ENCODE data around the gene PP2D1.
"Not testable (repeated sequence)": the region's sequence is repeated elsewhere in the genome, so short reads cannot be mapped to it uniquely, and the experiment has no call there.

Gene PP2D1

DNA sequence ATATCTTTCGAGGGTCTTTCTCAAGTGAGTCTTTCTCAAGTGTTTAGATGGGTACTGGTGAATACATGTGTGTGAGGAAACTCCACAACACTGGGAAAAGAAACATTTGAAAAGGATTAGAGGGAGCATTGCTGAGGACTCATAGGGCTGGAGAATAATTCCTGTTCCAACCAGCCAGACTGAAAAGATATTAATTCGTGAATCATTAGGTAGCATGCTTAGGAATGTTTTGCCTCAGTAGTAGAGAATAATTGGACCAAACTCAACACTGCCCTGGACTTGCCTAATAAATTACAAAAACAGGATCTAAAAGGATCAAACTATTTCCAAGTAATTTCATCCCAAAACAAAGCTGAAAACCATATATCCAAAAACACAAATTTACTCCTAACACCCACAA lies 17.3 kb downstream of the PP2D1 start:
- ATAC-seq (ENCODE audit: low read depth) (no peak), DNase-seq (ENCODE audit: low spot score) (no peak)
- no peaks in the 10 kb centered on the region for H3K36me3 ChIP-seq (ENCODE audit: low read depth)
- H3K9me3 ChIP-seq (ENCODE audit: severe bottlenecking): no peaks in the 10 kb centered on the region
- no peaks in the 10 kb centered on the region for H3K27me3 ChIP-seq (ENCODE audit: insufficient read depth, poor library complexity, severe bottlenecking)
- no peak overlapping the region for H3K4me3 ChIP-seq (ENCODE audit: severe bottlenecking)
- no peaks in the 10 kb centered on the region for H3K4me1 ChIP-seq (ENCODE audit: insufficient read depth, poor library complexity, severe bottlenecking)
- H3K27ac ChIP-seq (ENCODE audit: poor library complexity, severe bottlenecking): no peak overlapping the region
- TF ChIP-seq, protein P1, sequence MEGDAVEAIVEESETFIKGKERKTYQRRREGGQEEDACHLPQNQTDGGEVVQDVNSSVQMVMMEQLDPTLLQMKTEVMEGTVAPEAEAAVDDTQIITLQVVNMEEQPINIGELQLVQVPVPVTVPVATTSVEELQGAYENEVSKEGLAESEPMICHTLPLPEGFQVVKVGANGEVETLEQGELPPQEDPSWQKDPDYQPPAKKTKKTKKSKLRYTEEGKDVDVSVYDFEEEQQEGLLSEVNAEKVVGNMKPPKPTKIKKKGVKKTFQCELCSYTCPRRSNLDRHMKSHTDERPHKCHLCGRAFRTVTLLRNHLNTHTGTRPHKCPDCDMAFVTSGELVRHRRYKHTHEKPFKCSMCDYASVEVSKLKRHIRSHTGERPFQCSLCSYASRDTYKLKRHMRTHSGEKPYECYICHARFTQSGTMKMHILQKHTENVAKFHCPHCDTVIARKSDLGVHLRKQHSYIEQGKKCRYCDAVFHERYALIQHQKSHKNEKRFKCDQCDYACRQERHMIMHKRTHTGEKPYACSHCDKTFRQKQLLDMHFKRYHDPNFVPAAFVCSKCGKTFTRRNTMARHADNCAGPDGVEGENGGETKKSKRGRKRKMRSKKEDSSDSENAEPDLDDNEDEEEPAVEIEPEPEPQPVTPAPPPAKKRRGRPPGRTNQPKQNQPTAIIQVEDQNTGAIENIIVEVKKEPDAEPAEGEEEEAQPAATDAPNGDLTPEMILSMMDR (IDR thresholded peaks at IDR 0.05; ENCODE audit: poor library complexity, severe bottlenecking): no peak

DNA sequence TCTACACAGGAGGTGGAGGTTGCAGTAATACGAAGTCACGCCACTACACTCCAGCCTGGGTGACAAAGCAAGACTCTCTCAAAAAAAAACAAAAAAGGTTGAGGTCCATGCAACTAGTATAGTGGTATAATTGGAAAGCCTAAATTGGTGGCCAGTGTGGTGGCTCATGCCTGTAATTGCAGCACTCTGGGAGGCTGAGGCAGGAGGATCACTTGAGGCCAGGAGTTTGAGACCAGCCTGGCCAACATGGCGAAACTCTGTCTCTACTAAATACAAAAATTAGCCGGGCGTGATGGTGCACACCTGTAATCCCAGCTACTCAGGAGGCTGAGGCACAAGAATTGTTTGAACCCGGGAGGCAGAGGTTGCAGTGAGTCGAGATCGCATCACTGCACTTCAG lies 23.2 kb downstream of the PP2D1 start:
- H3K27ac ChIP-seq (ENCODE audit: poor library complexity, severe bottlenecking); H3K9me3 ChIP-seq (ENCODE audit: severe bottlenecking); H3K27me3 ChIP-seq (ENCODE audit: insufficient read depth, poor library complexity, severe bottlenecking); H3K4me1 ChIP-seq (ENCODE audit: insufficient read depth, poor library complexity, severe bottlenecking); DNase-seq (ENCODE audit: low spot score); H3K4me3 ChIP-seq (ENCODE audit: severe bottlenecking); ATAC-seq (ENCODE audit: low read depth): not testable (repeated sequence)
- peaks cover 20% of the 10 kb centered on the region for H3K36me3 ChIP-seq (ENCODE audit: low read depth)

DNA sequence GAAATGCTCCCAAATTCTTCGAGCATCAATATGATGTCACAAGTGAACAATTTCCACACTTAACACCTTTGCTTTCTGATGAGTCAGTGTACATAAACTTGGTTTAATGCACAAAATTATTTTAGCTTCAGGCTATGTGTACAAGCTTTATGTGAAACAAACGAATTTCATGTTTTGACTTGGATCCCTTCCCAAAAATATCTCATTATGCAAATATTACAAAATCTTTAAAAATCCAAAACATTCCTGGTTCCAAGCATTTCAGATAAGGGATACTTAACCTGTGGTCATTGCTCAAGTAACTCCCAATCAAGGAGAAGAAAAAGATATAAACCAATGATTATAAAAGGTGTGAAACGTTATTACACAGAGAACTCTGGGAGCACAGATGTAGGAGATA lies 40.0 kb downstream of the PP2D1 start:
- no peaks in the 10 kb centered on the region for H3K9me3 ChIP-seq (ENCODE audit: severe bottlenecking)
- no peaks in the 10 kb centered on the region for H3K27me3 ChIP-seq (ENCODE audit: insufficient read depth, poor library complexity, severe bottlenecking)
- TF ChIP-seq, protein P1 (IDR thresholded peaks at IDR 0.05; ENCODE audit: poor library complexity, severe bottlenecking): no peak
- ATAC-seq (ENCODE audit: low read depth): peak; percentile 87
- H3K36me3 ChIP-seq (ENCODE audit: low read depth): peaks cover 55% of the 10 kb centered on the region
- no peak overlapping the region for H3K4me3 ChIP-seq (ENCODE audit: severe bottlenecking)
- H3K27ac ChIP-seq (ENCODE audit: poor library complexity, severe bottlenecking): peak overlapping the region; percentile 39
- peaks cover 13% of the 10 kb centered on the region for H3K4me1 ChIP-seq (ENCODE audit: insufficient read depth, poor library complexity, severe bottlenecking)
- no peak for DNase-seq (ENCODE audit: low spot score)

DNA sequence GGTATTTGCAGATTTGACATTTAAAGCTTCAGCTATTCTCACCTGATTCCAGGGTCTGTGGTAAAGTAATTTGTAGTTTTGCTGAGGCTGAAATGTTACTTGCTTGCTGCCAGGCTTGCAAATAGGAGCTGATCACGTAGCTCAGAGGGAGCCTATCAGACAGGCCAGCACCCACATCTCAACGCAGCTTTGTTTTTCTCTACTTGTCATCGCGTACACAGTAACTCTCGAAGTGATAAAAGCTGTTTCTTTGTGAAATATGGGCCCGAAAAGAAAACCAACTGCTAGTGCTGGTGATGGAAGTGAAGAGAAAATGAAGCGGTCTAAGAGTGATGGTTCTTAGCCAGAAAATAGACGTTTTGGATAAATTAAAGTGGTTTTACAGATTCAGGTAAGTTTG lies 41.7 kb downstream of the PP2D1 start:
- H3K36me3 ChIP-seq (ENCODE audit: low read depth): peaks cover 44% of the 10 kb centered on the region
- peaks cover 13% of the 10 kb centered on the region for H3K4me1 ChIP-seq (ENCODE audit: insufficient read depth, poor library complexity, severe bottlenecking)
- H3K27ac ChIP-seq (ENCODE audit: poor library complexity, severe bottlenecking): no peak overlapping the region
- ATAC-seq (ENCODE audit: low read depth) (no peak), DNase-seq (ENCODE audit: low spot score) (no peak)
- no peaks in the 10 kb centered on the region for H3K27me3 ChIP-seq (ENCODE audit: insufficient read depth, poor library complexity, severe bottlenecking)
- H3K9me3 ChIP-seq (ENCODE audit: severe bottlenecking): no peaks in the 10 kb centered on the region
- no peak overlapping the region for H3K4me3 ChIP-seq (ENCODE audit: severe bottlenecking)
- TF ChIP-seq, protein P1 (IDR thresholded peaks at IDR 0.05; ENCODE audit: poor library complexity, severe bottlenecking): no peak

DNA sequence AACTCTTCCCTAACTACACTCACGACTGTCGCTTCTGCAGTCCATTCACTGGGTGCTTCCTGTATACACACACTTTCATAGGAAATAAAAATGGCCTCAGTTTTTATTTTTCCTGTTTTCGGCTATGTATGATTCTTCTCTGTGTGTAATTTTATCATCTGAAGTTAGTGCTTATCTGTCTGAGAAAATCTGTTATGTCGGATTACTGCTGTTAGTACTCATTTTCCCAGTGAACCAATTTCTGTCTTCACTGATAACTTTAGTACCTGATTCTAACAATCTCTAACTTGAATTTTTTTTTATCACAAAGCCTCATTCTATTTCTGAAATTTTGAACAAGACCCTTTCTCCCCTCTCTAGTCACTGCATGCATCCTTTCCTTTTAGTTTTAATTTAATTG lies 44.3 kb downstream of the PP2D1 start:
- DNase-seq (ENCODE audit: low spot score) (no peak), ATAC-seq (ENCODE audit: low read depth) (no peak)
- Histone ChIP-seq H3K36me3 (ENCODE audit: low read depth) (peaks cover 25% of the 10 kb centered on the region), H3K9me3 (ENCODE audit: severe bottlenecking) (no peaks in the 10 kb centered on the region), H3K27ac (ENCODE audit: poor library complexity, severe bottlenecking) (no peak overlapping the region), H3K27me3 (ENCODE audit: insufficient read depth, poor library complexity, severe bottlenecking) (no peaks in the 10 kb centered on the region), H3K4me3 (ENCODE audit: severe bottlenecking) (no peak overlapping the region), H3K4me1 (ENCODE audit: insufficient read depth, poor library complexity, severe bottlenecking) (peaks cover 13% of the 10 kb centered on the region)
- TF ChIP-seq, protein P1 (IDR thresholded peaks at IDR 0.05; ENCODE audit: poor library complexity, severe bottlenecking): no peak
